GM12878 (cell line): ENCODE results near the gene PSMA2.

ENCODE experiments used
- ATF2 ChIP-seq: IDR thresholded peaks from 2 replicates; pipeline ENCODE4 v1.6.1; 2012; ENCODE audit warnings: low read length, inconsistent platforms
- CTCF ChIP-seq, 3 experiments: IDR thresholded peaks in 2 of 3; conservative IDR thresholded peaks in 1 of 3; 2 replicates each; pipeline ENCODE4 v1.5.1; 2011; ENCODE audit warnings: low read depth in 3 of 3, low read length in 3 of 3, mild to moderate bottlenecking in 3 of 3, control low read depth in 2 of 3, moderate library complexity in 2 of 3, inconsistent platforms in 1 of 3, mixed read lengths in 1 of 3; ENCODE audit not compliant: control insufficient read depth in 2 of 3, insufficient read depth in 1 of 3; ENCODE audit errors: extremely low read depth in 1 of 3
- MAX ChIP-seq: IDR thresholded peaks from 2 replicates; pipeline ENCODE4 v1.6.1; 2012; ENCODE audit warnings: low read depth, low read length, improper control_type of control experiment
- MTA3 ChIP-seq: IDR thresholded peaks from 2 replicates; pipeline ENCODE4 v1.6.1; 2012; ENCODE audit warnings: low read length, inconsistent platforms, borderline replicate concordance
- POLR2AphosphoS5 ChIP-seq: IDR thresholded peaks from 2 replicates; pipeline ENCODE4 v1.6.1; 2011; ENCODE audit warnings: mild to moderate bottlenecking, low read length, inconsistent platforms

GRCh38 chr7:42922017-42922753 lies 9.8 kb downstream of the PSMA2 start:
- TF ChIP-seq ATF2 (no peak), MAX (no peak), POLR2AphosphoS5 (no peak), CTCF (IDR thresholded peaks at IDR 0.05 in 2 of 3, conservative IDR thresholded peaks at IDR 0.05 in 1 of 3; ENCODE audit: control insufficient read depth in 2 of 3, extremely low read depth in 1 of 3, insufficient read depth in 1 of 3, low read depth in 3 of 3, low read length in 3 of 3) (no peak), MTA3 (no peak)
